ENCODE data around the gene DAP. TPM values are rescaled to one million over a fixed set of nuclear protein-coding genes. Genes with fewer than 3 reads are reported as not detected.
"Not testable (repeated sequence)": the region's sequence is repeated elsewhere in the genome, so short reads cannot be mapped to it uniquely, and the experiment has no call there.

DAP gene
- total and polyA plus RNA-seq, 10 donors, result 29.4 to 111 (median 65.2) TPM

DNA sequence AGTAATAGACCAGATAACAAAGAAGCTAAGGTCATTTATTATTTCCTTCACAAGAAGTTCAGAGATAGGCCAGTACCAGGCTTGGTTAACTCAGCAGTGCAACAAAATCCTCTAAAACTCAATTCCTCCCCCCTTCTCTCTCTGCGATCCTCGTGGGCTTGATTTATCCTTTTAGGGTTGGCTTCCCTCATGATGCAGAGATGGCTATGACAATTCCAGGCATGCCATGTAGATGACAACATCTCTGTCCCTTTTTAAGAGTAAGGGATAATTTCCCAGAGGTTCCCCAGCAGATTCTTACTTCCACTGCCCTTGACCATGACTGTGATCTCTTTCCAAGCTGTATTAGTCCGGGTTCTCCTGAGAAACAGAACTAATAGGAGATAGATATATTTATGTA lies 28.7 kb upstream of the DAP start:
- Histone ChIP-seq H3K27ac (no peak overlapping the region), H3K9me3 (no peaks in the 10 kb centered on the region), H3K36me3 (no peaks in the 10 kb centered on the region), H3K27me3 (replicated peaks in 1 of 7) (no peaks in the 10 kb centered on the region), H3K4me3 (no peak overlapping the region), H3K4me1 (no peaks in the 10 kb centered on the region)
- WGBS, 5 donors, result 70 to 84% (median 82%) methylated on average over 3 of the region's 3 CpGs
- intact Hi-C loops (cut with DNase I; ENCODE audit: low total_unique reads), result no loop called here
- TF ChIP-seq POLR2A (IDR thresholded peaks at IDR 0.05) (no peak), POLR2AphosphoS5 (IDR thresholded peaks at IDR 0.05) (no peak), CTCF (IDR thresholded peaks at IDR 0.05 in 8 of 11, conservative IDR thresholded peaks at IDR 0.05 in 3 of 11) (no peak)
- DNase-seq, result no peak

- no peak for DNase-seq
- no peak overlapping the region for H3K4me3 ChIP-seq
- WGBS, 5 donors, result 72 to 81% (median 78%) methylated on average over 3 of the region's 3 CpGs
- no peak overlapping the region for H3K27ac ChIP-seq
- H3K27me3 ChIP-seq (replicated peaks in 1 of 7), result no peaks in the 10 kb centered on the region
- H3K36me3 ChIP-seq, result no peaks in the 10 kb centered on the region
- H3K4me1 ChIP-seq, result no peaks in the 10 kb centered on the region
- TF ChIP-seq POLR2A (IDR thresholded peaks at IDR 0.05) (no peak), POLR2AphosphoS5 (IDR thresholded peaks at IDR 0.05) (no peak), CTCF (IDR thresholded peaks at IDR 0.05 in 8 of 11, conservative IDR thresholded peaks at IDR 0.05 in 3 of 11) (no peak)
- no peaks in the 10 kb centered on the region for H3K9me3 ChIP-seq
- intact Hi-C loops (cut with DNase I; ENCODE audit: low total_unique reads), result no loop called here
Observed at GRCh38 chr5:10789021-10789420, 28.0 kb upstream of the DAP start.

DNA sequence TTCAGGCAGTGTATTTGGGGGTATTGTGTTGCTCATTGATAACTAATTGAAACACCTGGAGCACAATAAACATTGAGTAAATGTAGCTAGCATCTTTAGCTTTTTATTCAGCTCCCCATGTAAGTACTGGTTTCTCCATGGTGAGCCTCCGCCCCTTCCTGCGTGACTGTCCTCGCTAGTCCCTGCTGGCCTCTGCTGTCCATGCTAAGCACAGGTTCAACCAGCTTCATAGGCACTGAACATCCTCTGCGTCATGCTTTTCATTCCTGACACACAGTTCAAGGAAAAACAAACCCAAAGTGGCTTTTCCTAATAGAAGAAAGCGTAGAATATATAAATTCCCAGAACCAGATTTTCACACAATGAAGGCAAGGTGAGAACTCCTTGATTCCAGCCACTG lies 27.3 kb upstream of the DAP start:
- H3K4me1 ChIP-seq, result no peaks in the 10 kb centered on the region
- H3K9me3 ChIP-seq, result no peaks in the 10 kb centered on the region
- H3K27me3 ChIP-seq (replicated peaks in 1 of 7), result no peaks in the 10 kb centered on the region
- no peak for TF ChIP-seq POLR2A (IDR thresholded peaks at IDR 0.05)
- TF ChIP-seq POLR2AphosphoS5 (IDR thresholded peaks at IDR 0.05), result no peak
- no peak for TF ChIP-seq CTCF (IDR thresholded peaks at IDR 0.05 in 8 of 11, conservative IDR thresholded peaks at IDR 0.05 in 3 of 11)
- 88 to 95% (median 92%) methylated on average over 5 of the region's 5 CpGs for WGBS, 5 donors
- intact Hi-C loops (cut with DNase I; ENCODE audit: low total_unique reads), result no loop called here
- no peaks in the 10 kb centered on the region for H3K36me3 ChIP-seq
- DNase-seq, result no peak
- no peak overlapping the region for H3K4me3 ChIP-seq
- no peak overlapping the region for H3K27ac ChIP-seq

DNA sequence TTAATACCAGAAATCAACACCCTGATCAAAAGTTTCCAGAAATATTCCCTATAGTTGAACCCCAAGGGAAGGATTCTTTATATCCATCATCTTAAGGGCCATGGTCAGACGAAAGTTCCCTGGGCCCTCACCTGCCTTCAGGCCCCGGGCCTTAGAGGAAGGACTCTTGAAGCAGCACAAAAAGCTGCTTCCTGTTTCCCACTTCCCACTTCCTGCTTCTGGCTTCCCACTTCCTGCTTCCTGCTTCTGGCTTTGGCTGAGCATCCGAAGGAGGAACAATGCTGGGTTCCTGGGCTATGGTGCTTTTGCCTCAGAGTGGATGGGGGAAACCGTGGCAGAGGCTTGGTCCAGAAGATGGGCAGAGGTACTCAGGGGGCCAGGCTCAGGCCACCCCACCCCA lies 25.8 kb upstream of the DAP start:
- DNase-seq, result no peak
- Histone ChIP-seq H3K27ac (no peak overlapping the region), H3K27me3 (replicated peaks in 1 of 7) (no peaks in the 10 kb centered on the region), H3K36me3 (no peaks in the 10 kb centered on the region), H3K4me1 (no peaks in the 10 kb centered on the region), H3K4me3 (no peak overlapping the region), H3K9me3 (no peaks in the 10 kb centered on the region)
- TF ChIP-seq POLR2A (IDR thresholded peaks at IDR 0.05) (no peak), CTCF (IDR thresholded peaks at IDR 0.05 in 8 of 11, conservative IDR thresholded peaks at IDR 0.05 in 3 of 11) (no peak), POLR2AphosphoS5 (IDR thresholded peaks at IDR 0.05) (no peak)
- intact Hi-C loops (cut with DNase I; ENCODE audit: low total_unique reads), result no loop called here
- WGBS, 5 donors, result 44 to 63% (median 56%) methylated on average over 4 of the region's 4 CpGs

DNA sequence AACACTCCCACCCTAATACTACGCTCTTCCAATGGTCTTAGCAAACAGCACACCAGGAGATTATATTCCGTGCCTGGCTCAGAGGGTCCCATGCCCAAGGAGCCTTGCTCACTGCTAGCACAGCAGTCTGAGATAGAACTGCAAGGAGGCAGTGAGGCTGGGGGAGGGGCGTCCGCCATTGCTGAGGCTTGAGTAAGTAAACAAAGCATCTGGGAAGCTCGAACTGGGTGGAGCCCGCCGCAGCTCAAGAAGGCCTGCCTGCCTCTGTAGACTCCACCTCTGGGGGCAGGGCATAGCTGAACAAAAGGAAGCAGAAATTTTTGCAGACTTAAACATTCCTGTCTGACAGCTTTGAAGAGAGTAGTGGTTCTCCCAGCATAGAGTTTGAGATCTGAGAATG lies 19.2 kb upstream of the DAP start:
- H3K4me3 ChIP-seq; H3K9me3 ChIP-seq; H3K27me3 ChIP-seq (replicated peaks in 1 of 7); DNase-seq; H3K27ac ChIP-seq; H3K36me3 ChIP-seq; H3K4me1 ChIP-seq; intact Hi-C loops (cut with DNase I; ENCODE audit: low total_unique reads): not testable (repeated sequence)
- 87 to 92% (median 88%) methylated on average over 7 of the region's 7 CpGs for WGBS, 5 donors

Measured in spleen (tissue), 11 donors.